Measurements from ENCODE around the gene EPS8L1.

- TF ChIP-seq, protein P1, sequence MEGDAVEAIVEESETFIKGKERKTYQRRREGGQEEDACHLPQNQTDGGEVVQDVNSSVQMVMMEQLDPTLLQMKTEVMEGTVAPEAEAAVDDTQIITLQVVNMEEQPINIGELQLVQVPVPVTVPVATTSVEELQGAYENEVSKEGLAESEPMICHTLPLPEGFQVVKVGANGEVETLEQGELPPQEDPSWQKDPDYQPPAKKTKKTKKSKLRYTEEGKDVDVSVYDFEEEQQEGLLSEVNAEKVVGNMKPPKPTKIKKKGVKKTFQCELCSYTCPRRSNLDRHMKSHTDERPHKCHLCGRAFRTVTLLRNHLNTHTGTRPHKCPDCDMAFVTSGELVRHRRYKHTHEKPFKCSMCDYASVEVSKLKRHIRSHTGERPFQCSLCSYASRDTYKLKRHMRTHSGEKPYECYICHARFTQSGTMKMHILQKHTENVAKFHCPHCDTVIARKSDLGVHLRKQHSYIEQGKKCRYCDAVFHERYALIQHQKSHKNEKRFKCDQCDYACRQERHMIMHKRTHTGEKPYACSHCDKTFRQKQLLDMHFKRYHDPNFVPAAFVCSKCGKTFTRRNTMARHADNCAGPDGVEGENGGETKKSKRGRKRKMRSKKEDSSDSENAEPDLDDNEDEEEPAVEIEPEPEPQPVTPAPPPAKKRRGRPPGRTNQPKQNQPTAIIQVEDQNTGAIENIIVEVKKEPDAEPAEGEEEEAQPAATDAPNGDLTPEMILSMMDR (IDR thresholded peaks at IDR 0.05), result no peak
- no peak for TF ChIP-seq POLR2A (IDR thresholded peaks at IDR 0.05)
Measured at GRCh38 chr19:55134736-55135135, 59.1 kb downstream of the EPS8L1 start.

Measured in body of pancreas (tissue), 4 donors.